GM12872 (cell line): ENCODE results near the gene PPIH.

Source experiments
- TF ChIP-seq, protein P1 (sequence below): IDR thresholded peaks from 3 replicates; pipeline ENCODE4 v1.5.1; 2011; ENCODE audit warnings: low read depth, mild to moderate bottlenecking, low read length, moderate library complexity; ENCODE audit not compliant: insufficient read depth

Gene PPIH

DNA sequence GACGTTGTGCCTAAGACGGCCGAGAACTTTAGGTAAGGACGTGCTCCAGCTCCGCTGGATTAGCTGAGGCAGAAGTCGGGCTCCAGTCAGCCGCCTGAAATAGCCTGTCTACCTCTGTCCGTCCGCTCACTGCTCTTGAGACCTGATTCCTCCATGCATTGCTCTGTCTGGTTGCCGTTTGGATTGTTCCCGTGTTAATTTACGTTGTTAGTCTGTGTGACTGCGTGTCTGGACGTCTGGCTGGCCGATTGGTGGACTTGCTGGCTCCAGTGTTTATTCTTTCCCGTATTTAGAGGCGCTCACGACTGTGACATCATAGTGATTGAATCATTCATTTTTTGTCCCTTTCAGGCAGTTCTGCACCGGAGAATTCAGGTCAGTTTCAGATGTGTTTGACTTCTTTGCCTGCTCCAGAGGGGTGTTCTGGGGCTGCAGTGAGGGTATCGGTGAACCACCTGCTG lies 684 bp downstream of the PPIH start:
- TF ChIP-seq, protein P1, sequence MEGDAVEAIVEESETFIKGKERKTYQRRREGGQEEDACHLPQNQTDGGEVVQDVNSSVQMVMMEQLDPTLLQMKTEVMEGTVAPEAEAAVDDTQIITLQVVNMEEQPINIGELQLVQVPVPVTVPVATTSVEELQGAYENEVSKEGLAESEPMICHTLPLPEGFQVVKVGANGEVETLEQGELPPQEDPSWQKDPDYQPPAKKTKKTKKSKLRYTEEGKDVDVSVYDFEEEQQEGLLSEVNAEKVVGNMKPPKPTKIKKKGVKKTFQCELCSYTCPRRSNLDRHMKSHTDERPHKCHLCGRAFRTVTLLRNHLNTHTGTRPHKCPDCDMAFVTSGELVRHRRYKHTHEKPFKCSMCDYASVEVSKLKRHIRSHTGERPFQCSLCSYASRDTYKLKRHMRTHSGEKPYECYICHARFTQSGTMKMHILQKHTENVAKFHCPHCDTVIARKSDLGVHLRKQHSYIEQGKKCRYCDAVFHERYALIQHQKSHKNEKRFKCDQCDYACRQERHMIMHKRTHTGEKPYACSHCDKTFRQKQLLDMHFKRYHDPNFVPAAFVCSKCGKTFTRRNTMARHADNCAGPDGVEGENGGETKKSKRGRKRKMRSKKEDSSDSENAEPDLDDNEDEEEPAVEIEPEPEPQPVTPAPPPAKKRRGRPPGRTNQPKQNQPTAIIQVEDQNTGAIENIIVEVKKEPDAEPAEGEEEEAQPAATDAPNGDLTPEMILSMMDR = no peak

DNA sequence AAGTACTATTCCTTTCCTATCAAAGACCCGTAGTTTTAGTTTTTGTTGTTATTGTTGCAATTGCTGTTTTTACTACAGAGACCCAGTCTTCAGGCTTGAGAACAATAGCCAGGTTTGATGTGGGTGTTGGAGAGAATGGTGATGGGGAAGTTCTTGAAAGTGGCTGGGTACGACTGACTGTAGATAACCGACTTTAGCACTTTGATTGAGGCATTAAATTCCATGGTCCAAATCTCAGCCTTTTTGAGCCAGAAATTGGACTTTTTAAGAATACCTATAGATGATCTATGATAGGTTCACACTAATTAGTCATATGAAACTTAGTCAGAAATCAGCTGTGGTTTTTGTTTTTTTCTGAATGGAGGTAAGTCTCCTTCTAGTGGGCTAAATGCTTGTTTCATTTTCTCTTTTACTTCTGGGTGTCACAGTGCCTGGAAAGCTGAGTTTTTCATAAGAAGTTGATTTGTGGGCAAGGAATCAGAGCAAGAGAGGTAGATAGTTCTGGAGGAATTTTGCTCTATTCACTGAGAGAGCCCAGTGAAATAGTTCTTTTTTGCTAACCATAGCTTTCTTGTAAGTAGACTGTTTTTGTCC lies 2.8 kb downstream of the PPIH start:
- TF ChIP-seq, protein P1 = no peak

DNA sequence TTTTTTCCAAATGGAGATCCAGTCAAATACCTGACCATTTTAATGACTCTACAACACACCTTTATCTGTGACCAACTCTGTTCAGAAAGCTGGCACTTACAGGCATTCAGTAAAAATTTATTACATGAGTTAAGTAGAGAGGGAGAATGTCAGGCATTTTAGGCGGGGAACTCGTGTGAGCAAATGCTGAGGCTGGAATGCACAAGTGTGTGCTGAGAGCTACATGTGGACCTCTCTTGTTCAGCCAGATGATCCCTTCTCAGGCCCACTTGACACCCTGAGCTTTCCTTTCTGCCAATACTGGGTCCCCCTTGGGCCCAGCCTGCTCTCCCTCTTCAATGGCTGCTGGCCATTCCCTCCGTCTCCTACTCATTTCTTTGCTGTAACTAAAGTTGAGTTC lies 11.7 kb downstream of the PPIH start:
- TF ChIP-seq, protein P1 = no peak

DNA sequence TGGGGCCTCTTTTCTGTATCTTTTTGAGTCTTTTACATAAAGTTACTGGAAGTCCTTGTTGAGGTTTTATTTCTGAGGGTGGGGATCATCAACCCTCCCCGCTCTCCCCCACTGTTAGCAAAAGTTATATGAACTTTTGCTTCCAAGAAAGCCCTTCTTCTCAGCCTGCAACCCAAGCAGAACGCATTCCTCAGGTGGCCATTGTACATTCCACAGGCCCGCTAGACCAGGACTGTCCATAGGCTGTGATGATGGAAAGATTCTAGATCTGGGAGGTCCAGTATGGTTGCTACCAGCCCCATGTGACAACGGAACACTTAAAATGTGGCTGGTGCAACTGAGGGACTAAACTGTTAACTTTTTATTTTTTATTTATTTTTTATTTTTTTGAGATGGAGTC lies 12.2 kb downstream of the PPIH start:
- TF ChIP-seq, protein P1 = no peak

DNA sequence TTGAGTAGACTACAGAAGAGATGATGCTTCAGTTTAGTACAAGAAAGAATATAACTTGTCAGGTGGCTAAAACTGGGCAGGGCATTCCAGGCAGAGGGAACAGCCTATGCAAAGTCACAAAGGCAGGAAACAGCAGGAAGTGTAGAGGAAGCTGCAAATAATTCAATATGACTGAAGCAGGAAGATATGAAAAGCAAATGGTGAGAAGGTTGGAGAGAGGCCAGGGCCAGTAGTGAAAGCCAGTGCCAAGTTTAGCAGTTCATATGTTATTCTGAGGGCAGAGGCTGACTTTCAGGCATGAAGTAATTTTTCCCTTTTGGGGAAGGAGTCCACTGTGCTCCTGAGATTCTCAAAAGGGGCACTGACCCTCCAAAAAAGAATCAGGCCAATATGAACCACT lies 16.0 kb downstream of the PPIH start:
- TF ChIP-seq, protein P1 = no peak

DNA sequence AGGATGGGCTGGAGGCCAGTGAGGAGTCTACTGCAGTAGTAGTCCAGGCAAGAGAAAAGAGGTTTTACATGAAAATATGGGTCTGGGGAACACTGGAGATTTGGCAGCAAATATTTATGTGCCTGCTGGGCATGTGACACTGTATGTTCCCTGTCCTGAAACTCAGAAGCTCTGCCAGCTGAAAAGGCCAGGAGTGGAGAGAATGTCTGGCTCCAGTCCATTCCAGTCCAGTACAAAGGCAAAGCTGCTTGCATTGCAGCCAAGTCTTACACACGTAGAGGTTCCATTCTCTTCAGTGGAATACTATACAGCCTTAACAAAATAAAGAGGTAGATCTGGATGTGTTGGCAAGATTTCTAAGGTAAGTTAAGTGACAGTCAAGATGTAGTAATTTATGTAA lies 16.5 kb downstream of the PPIH start:
- TF ChIP-seq, protein P1 = no peak

DNA sequence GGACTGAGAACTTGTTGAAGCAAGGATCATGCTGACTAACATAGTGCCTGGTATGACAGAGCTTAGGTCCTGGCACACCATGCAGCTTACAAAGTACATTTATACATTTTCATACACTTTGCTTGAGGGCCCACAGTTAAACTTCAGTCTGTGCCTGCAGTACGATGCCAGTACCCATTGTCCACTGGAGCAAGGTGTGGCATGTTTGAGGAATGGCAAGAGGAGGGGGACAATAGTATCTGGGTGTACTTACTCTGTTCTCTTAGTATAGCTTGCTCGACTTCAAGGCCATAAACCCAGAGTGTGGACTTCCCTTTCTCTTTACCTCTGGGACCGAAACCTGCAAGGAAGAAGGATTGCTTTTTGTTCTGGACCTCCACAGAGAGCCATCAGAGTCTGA lies 17.2 kb downstream of the PPIH start:
- TF ChIP-seq, protein P1 = no peak
